Nephron (organoid): ENCODE data around the gene C19orf33.
A peak's percentile ranks its signal among the peaks of the same experiment; 100 is the strongest.

ENCODE experiments used
- H3K27ac Mint-ChIP-seq, 3 experiments: 2 replicates each; pipeline ENCODE4 v1.8.0; 2020; ENCODE audit warnings: mixed read lengths in 3 of 3, mild to moderate bottlenecking in 2 of 3, moderate library complexity in 1 of 3
- H3K27me3 Mint-ChIP-seq: 2 replicates; pipeline ENCODE4 v1.8.0; 2021; ENCODE audit warnings: low read depth, mild to moderate bottlenecking, moderate library complexity, mixed read lengths
- H3K36me3 Mint-ChIP-seq: 2 replicates; pipeline ENCODE4 v1.8.0; 2020; ENCODE audit warnings: low read depth, mixed read lengths
- H3K4me1 Mint-ChIP-seq: 2 replicates; pipeline ENCODE4 v1.8.0; 2020; ENCODE audit warnings: mixed read lengths
- H3K4me3 Mint-ChIP-seq, 3 experiments: 2 replicates each; pipeline ENCODE4 v1.8.0; 2020; ENCODE audit warnings: mild to moderate bottlenecking in 3 of 3, mixed read lengths in 3 of 3, moderate library complexity in 2 of 3
- H3K9me3 Mint-ChIP-seq: 2 replicates; pipeline ENCODE4 v1.8.0; 2020; ENCODE audit warnings: mixed read lengths
- TF ChIP-seq, protein P1 (sequence below), 3 experiments: fragments of 200-600 bp; sonication (generic); IDR thresholded peaks; one replicate each; pipeline ENCODE4 v1.5.0; 2021; ENCODE audit warnings: antibody characterized with exemption in 3 of 3; ENCODE audit not compliant: unreplicated experiment in 3 of 3

The C19orf33 gene

DNA sequence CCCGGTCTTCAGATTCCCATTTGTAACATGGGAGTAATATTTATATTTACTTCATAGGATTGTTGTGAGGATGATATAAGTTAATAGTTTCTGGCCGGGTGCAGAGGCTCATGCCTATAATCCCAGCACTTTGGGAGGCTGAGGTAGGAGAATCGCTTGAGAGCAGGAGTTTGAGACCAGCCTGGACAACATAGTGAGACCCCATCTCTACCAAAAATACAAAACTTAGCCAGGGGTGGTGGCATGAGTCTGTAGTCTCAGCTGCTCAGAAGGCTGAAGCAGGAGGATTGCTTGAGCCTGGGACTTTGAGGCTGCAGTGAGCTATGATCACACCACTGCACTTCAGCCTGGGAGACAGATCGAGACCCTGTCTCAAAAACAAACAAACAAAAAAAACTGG, 42.8 kb downstream of the C19orf33 start:
- Mint-ChIP-seq H3K36me3 (no peaks in the 10 kb centered on the region), H3K4me1 (no peaks in the 10 kb centered on the region), H3K4me3 (no peak overlapping the region), H3K27ac (no peak overlapping the region), H3K27me3 (no peaks in the 10 kb centered on the region), H3K9me3 (no peaks in the 10 kb centered on the region)
- TF ChIP-seq, protein P1, sequence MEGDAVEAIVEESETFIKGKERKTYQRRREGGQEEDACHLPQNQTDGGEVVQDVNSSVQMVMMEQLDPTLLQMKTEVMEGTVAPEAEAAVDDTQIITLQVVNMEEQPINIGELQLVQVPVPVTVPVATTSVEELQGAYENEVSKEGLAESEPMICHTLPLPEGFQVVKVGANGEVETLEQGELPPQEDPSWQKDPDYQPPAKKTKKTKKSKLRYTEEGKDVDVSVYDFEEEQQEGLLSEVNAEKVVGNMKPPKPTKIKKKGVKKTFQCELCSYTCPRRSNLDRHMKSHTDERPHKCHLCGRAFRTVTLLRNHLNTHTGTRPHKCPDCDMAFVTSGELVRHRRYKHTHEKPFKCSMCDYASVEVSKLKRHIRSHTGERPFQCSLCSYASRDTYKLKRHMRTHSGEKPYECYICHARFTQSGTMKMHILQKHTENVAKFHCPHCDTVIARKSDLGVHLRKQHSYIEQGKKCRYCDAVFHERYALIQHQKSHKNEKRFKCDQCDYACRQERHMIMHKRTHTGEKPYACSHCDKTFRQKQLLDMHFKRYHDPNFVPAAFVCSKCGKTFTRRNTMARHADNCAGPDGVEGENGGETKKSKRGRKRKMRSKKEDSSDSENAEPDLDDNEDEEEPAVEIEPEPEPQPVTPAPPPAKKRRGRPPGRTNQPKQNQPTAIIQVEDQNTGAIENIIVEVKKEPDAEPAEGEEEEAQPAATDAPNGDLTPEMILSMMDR (IDR thresholded peaks at IDR 0.05; ENCODE audit: unreplicated experiment in 3 of 3), result no peak

DNA sequence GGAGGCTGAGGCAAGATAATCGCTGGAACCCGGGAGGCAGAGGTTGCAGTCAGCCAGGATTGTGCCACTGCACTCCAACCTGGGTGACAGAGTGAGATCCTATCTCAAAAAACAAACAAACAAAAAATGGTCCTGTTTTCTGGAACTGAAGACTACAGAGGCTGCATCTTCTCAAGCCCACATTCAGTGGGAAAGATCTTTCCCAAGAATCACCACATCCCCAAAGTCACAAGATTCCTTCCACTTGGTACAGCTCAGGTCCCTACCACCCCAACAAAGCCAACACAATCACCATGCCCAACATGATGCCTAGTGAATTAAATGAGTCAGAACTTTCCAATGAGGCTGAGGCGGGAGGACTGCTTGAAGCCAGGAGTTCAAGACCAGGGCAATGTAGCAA, 46.8 kb downstream of the C19orf33 start:
- Mint-ChIP-seq H3K27ac (no peak overlapping the region), H3K4me3 (no peak overlapping the region), H3K9me3 (no peaks in the 10 kb centered on the region), H3K4me1 (peaks cover 15% of the 10 kb centered on the region), H3K36me3 (no peaks in the 10 kb centered on the region), H3K27me3 (peaks cover 5% of the 10 kb centered on the region)
- TF ChIP-seq, protein P1 (IDR thresholded peaks at IDR 0.05; ENCODE audit: unreplicated experiment in 3 of 3), result no peak

DNA sequence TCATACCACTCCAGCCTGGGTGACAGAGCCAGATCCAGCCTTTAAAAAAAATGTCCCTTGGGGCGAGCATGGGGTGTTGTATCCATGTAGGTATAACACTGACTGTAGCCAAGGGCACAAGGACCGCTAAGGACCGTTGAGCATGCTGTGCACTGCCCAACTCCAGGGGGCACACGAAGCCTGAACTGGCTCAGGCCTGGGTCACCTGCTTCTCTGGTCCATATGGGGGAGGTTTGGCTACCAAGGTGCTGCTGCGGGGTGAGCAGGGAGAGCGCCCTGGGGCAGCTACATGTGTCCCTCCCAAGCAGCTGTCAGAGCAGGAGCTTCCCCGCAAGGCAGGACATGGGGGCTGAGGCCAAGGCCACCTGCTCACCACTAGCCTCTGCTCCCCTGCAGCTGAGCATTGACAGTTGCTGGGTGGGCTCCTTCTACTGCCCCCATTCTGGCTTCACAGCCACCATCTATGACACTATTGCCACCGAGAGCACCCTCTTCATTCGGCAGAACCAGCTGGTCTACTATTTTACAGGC, 47.9 kb downstream of the C19orf33 start:
- Mint-ChIP-seq H3K4me1 (peaks cover 15% of the 10 kb centered on the region), H3K27me3 (peaks cover 13% of the 10 kb centered on the region), H3K36me3 (no peaks in the 10 kb centered on the region), H3K4me3 (no peak overlapping the region), H3K9me3 (no peaks in the 10 kb centered on the region), H3K27ac (peak overlapping the region in 1 of 3 experiments; percentile 28)
- TF ChIP-seq, protein P1 (IDR thresholded peaks at IDR 0.05; ENCODE audit: unreplicated experiment in 3 of 3), result no peak

DNA sequence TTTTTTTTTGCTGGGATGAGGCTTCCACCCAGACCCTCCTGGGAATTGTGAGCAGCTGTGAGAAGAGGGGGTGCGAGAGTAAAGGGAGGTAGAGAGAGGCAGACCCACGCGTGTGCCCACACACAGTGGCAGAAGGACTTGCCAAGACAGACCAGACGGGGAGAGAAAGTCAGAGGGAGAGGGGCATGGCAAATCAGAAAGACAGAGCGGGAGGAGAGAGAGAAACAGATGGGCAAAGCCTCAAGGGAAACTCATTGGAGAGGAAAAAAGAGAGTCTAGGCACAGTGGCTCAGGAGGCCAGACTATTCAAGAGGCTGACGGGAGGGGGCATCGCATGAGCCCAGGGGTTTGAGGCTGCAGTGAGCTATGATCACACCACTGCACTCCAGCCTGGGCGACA, 48.6 kb downstream of the C19orf33 start:
- no peak overlapping the region for H3K27ac Mint-ChIP-seq
- TF ChIP-seq, protein P1 (IDR thresholded peaks at IDR 0.05; ENCODE audit: unreplicated experiment in 3 of 3), result no peak
- H3K27me3 Mint-ChIP-seq, result peaks cover 17% of the 10 kb centered on the region
- H3K4me1 Mint-ChIP-seq, result peaks cover 15% of the 10 kb centered on the region
- no peaks in the 10 kb centered on the region for H3K36me3 Mint-ChIP-seq
- H3K9me3 Mint-ChIP-seq, result no peaks in the 10 kb centered on the region
- no peak overlapping the region for H3K4me3 Mint-ChIP-seq
